Stimulated activated CD4-positive, alpha-beta T cell treated with anti-CD3 and anti-CD28 coated beads, TNF-alpha, amount 100 ng/mL, for 48 hours (primary cell): ENCODE results near the gene SPATA2.
"Not testable (repeated sequence)": the region's sequence is repeated elsewhere in the genome, so short reads cannot be mapped to it uniquely, and the experiment has no call there.

ENCODE experiments used
- DNase-seq, 3 donors: peaks; one replicate each; pipeline ENCODE4 v3.0.0-alpha.2; 2020; ENCODE audit warnings: low read depth in 3 of 3

The SPATA2 gene

GRCh38 chr20:49915380-49916145 is at the start of gene SPATA2:
Gene SPATA2, minus strand, starts transcription at chr20:49915529. Its CDS starts 7,039 bp downstream, at chr20:49908490.
- peak; percentile 89 to 93 (median 90) for DNase-seq

- no peak for DNase-seq
Measured at GRCh38 chr20:49961413-49961812, 46.1 kb upstream of the SPATA2 start.

GRCh38 chr20:49957089-49957938 is 42.0 kb upstream of the SPATA2 start:
- DNase-seq, result not testable (repeated sequence)

- no peak for DNase-seq
Measured at GRCh38 chr20:49956689-49957088, 41.4 kb upstream of the SPATA2 start.

GRCh38 chr20:49955830-49956396 is 40.6 kb upstream of the SPATA2 start:
- not testable (repeated sequence) for DNase-seq

GRCh38 chr20:49955167-49955566 is 39.8 kb upstream of the SPATA2 start:
- no peak for DNase-seq

- DNase-seq, result no peak
Measured at GRCh38 chr20:49951151-49951550, 35.8 kb upstream of the SPATA2 start.

- DNase-seq, result no peak
Measured at GRCh38 chr20:49948809-49949507, 33.6 kb upstream of the SPATA2 start.

GRCh38 chr20:49948178-49948577 is 32.8 kb upstream of the SPATA2 start:
- no peak for DNase-seq

GRCh38 chr20:49945701-49946477 is 30.6 kb upstream of the SPATA2 start:
- DNase-seq, result no peak

GRCh38 chr20:49945306-49945700 is 30.0 kb upstream of the SPATA2 start:
- DNase-seq, result no peak

GRCh38 chr20:49942942-49943341 is 27.6 kb upstream of the SPATA2 start:
- DNase-seq, result no peak

- no peak for DNase-seq
Measured at GRCh38 chr20:49942303-49942702, 27.0 kb upstream of the SPATA2 start.

- no peak for DNase-seq
Measured at GRCh38 chr20:49941456-49941855, 26.1 kb upstream of the SPATA2 start.

- no peak for DNase-seq
Measured at GRCh38 chr20:49938173-49939163, 23.1 kb upstream of the SPATA2 start.

- no peak for DNase-seq
Measured at GRCh38 chr20:49937027-49937929, 21.9 kb upstream of the SPATA2 start.

- DNase-seq, result peak; percentile 85 to 93 (median 86)
Measured at GRCh38 chr20:49936153-49937026, 21.1 kb upstream of the SPATA2 start, which contains the start of gene RNF114. Gene RNF114, plus strand, starts transcription at chr20:49936397. Its CDS starts 16 bp downstream, at chr20:49936413.

GRCh38 chr20:49935746-49936152 is 20.4 kb upstream of the SPATA2 start:
- DNase-seq, result no peak
